NCI-H69 (cell line): ENCODE results near the gene PDP2.

Experiments
- DNase-seq: peaks from one replicate; lab custom pipeline; 2025; lab: John Stamatoyannopoulos, UW

Gene PDP2, protein sequence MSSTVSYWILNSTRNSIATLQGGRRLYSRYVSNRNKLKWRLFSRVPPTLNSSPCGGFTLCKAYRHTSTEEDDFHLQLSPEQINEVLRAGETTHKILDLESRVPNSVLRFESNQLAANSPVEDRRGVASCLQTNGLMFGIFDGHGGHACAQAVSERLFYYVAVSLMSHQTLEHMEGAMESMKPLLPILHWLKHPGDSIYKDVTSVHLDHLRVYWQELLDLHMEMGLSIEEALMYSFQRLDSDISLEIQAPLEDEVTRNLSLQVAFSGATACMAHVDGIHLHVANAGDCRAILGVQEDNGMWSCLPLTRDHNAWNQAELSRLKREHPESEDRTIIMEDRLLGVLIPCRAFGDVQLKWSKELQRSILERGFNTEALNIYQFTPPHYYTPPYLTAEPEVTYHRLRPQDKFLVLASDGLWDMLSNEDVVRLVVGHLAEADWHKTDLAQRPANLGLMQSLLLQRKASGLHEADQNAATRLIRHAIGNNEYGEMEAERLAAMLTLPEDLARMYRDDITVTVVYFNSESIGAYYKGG

DNA sequence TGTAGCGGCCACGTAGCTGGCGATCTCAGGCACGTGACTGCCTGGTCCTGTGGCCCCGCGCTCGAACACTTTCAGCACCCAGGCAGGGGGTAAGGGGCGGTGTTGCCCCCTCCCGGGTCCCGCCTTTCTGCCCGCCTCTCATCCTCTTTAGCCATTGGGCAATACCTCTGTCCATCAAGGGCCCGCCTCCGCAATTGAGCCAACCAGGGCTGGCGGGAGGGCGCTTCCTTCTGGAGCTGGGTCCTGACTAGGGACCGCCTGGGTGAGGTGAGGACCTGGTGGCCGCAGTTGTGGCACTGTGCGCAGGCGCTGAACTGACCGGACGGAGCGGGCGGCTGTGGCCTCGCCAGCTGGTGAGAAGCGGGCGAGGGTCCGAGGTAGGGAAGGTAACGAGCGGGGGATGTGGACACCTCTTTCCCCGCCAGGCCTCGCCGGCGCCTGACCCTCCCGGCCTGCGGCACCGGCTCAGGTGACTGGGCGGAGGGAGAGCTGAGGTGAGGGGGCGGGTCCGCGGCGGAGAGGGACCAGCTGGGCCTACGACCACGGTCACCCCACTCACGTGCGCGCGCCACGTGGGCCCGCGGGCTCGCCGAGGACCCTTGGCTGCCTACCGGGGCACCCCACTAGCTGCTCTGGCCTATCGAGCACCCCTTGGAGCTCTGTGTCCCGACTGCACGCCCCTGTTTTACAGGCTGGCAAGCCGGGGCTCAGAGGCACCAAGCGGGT lies at the start of gene PDP2:
PDP2 (plus strand) TSS at position 228 of the 726 bp plus-strand sequence. CDS start 3,770 bp downstream, outside the sequence.
- peak; percentile 95 for DNase-seq

DNA sequence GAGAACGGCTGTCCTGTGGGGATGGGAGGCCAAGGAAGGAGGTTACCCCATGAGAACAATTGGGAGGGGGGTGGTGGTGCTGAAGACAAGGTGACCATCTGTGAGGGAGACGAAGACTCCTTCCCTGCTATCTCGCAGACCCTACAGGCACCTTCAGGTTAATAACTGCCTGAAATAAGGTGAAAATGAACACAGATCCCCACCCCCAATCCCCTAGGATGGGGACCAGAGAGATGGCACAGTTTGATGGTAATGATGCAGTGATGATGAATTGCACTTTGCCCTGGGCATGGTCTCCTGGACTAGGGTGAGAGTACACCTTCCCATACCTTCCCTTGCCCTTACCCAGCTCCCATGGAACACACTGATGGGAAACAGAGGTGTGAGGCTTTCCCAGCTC lies 48.1 kb upstream of the PDP2 start:
- no peak for DNase-seq

DNA sequence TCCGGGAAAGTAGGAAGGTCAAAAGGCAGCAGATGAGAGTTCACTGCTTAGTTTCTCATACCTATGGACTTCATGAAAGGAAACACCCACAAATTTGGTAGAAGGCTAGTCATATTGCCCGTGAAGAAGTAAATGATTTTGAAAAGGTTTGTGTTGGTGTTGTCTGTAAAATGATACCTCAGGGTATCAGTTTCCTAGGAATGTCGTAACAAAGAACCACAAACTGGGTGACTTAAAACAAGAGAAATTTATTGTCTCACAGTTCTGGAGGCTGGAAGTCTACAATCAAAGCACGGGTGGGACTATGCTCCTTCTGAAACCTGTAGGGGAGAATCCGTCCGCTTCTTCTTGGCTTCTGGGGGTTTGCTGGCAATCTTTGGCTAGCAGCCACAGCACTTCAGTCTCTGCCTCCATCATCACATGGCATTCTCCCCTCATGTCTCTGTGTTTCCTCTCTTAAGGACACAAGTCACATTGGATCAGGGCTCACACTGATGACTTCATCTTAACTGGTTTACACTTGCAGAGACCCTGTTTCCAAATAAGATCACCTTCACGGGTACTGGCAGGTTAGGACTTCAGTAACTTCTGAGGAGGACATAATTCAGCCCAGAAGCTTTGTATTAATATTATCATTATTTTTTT lies 47.5 kb upstream of the PDP2 start:
- no peak for DNase-seq

DNA sequence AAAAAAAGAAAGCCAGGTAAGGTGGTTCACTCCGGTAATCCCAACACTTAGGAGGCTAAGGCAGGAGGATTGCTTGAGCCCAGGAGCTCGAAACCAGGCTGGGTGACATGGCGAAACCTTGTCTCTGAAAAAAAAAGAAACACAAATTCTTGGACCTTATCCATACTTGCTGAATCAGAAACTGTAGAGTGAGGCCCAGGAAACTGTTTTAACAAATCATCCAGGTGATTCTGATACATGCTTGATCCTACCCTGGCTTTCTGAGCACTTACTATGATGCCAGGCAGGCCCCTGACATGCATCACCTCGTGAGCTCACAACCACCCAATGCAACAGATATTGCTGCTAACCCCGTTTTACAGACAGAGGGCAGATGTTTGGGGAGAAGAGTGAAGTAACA lies 45.6 kb upstream of the PDP2 start:
- DNase-seq = no peak

DNA sequence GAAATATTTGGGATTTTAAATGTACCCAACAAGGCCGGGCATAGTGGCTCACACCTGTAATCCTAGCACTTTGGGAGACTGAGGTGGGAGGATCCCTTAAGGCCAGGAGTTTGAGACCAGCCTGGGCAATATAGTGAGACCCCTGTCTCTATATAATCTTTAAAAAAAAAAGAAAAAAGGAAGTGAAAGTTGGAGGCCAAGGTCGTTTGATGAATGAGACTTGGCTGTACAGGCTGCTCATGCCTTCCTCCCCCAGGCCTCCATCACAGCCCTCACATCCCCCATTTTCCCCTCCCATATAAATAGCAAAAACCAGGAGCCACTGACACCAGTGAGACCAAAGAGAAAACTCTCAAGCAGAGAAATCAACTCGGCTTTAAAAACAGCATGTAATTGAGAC lies 39.4 kb upstream of the PDP2 start:
- no peak for DNase-seq

DNA sequence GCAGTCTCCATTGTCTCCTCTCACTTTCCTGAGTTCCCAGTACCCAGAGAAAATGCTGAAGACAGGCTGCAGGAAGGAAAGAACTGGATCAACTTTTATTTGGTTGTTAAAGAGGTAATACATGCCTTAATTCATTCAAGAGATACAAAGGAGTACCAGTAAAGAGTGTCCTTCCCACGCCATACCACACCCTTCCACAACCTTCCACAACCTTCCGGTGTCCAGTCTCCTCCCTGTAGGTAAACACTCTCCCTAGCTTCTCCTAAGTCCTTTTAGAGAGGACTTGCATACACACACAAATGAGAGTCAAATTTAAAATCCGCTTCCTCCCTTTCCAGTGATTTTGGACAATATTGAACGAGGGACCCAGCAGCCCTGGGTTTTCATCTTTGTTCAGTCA lies 38.9 kb upstream of the PDP2 start:
- no peak for DNase-seq

DNA sequence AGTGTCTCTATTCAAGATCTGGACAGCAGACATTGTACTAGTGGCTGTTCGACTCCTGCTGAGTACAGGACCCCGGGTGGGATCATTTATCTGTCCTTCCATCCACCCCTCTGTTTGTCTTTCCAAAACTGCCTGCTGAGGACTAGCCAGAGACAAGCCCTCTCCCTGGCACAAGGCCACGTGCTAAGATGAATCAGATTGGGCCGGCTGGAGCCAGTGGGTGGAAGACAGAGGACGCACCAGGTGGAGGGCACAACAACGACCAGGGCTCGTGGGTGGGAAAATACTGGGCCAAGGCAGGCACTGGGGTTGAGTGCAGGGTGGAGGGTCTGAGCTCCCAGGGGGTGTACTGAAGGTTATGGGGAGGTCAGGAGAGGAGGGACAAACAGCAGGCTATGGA lies 37.5 kb upstream of the PDP2 start:
- peak; percentile 86 for DNase-seq

DNA sequence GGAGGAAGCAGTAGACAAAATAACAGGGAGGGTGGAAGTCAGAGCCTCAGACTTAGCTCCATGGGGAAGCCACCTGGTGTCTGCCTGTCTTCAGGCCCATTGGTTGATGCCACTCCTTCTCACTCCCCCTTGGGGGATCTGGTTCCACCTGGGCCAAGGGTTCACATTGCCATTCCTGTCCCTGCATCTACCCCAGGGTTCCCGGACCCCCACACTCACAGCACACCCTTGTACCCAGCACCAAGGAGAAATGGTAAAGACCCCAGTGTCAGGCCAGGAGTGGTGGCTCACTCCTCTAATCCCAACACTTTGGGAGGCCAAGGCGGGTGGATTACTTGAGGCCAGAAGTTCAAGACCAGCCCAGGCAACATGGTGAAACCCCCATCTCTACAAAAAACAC lies 37.1 kb upstream of the PDP2 start:
- DNase-seq = no peak

DNA sequence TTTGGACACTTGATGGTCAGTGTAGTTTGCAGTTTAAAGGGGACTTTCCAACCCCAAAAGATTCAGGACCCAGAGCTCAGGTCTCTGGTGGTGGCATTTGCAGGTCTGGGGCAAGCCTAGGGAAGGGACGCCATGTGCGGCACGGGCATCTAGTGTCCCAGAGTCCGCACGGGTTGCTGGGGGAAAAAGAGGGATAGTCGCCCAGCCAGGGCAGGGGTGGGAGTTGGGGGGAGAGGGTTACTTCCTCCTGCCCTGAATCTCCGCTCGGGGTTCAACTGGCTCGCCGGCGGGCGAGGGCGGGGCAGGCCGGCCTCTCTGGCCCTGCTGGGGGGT lies 36.3 kb upstream of the PDP2 start:
- DNase-seq = no peak

DNA sequence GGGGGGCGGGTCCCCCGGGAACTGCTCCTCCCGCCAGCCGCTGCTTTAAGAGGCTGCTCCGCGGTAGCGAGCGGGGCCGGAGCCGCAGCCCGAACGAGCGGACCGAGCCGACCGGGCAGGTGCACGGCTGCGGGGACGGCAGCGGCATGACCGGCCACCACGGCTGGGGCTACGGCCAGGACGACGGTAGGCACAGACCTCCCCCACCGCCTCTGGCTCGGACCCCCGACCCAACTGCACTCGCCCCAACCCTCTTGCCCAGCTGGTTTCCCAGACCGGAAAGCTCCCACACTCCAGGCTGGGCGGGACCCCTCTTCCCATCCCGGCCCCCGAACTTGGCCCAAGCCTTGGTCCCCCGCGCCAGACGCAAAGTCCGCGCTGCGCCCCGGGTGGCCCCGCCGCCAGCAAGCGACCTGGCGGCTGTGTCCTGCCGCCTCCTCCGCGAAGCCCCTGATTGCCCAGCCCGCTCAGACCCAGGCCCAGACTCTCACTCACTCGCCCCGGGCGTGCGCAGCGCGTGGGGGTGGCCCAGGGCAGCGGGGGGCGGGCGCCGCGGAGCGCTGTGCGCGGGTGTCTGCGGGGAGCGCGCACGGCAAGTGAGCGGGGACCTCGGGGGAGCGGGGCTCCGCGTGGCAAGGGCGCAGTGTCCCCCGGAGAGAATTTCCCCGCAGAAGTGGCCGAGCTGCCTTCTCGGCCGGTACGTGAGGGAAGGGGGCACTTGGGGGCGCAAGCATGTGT lies 35.8 kb upstream of the PDP2 start, which contains the start of gene CA7:
CA7 (plus strand) TSS at position 73 of the 738 bp plus-strand sequence; CDS start at position 147, 74 bp downstream.
- DNase-seq = peak; percentile 14

DNA sequence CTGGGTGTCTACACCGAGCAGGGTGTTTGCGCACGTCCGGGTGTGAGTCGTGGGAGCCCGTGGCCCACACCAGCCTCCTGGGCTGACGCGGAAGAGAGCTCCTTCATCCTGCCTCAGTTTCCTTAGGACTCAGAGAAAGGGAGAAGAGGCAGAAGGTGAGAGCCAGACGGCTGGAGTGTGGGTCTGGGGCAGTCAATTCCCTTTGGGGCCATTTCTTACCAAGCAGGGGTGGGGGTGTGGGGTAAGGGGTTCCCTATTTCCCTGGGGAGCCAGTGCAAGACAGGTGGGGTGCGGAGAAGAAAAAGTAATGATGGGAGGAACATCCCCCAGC lies 35.3 kb upstream of the PDP2 start:
- no peak for DNase-seq

DNA sequence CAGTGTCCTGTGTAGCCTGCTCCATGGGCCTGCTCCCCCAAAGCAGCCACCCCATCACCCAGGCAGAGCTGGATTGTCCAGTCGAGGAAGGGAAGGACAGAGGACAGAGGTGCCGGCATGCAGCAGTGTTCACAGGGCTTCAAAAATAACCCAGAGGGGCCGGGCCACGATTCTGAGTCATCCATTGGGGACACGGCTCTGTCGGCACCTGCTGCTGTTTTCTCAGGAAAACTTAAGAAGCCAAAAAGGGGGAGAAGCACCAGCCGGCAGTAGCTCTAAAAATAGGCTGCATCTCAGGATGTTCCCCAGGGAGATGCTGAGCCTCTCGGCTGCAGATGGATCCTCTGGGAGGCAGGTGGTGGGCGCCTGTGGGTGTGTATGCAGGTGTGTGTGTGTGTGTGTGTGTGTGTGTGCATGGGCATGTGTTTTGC lies 34.5 kb upstream of the PDP2 start:
- DNase-seq = peak; percentile 53

DNA sequence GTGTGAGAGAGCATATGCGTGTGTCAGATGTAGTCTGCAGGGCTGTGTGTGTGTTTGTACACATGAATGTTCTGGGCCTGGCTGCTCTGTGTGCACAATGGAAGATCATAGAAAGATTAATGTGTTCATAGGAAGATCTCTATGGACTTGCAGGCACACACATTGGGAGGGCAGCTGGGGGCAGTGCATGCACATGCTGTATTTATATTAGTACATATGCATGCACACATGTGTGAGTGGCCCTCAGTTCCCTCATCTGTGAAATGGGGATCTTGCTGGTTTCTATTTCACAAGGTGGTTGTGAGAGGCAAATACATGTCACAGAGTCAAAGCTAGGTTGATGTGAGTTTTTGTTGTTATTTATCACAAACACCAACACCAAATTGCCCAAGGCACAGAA lies 34.0 kb upstream of the PDP2 start:
- no peak for DNase-seq

DNA sequence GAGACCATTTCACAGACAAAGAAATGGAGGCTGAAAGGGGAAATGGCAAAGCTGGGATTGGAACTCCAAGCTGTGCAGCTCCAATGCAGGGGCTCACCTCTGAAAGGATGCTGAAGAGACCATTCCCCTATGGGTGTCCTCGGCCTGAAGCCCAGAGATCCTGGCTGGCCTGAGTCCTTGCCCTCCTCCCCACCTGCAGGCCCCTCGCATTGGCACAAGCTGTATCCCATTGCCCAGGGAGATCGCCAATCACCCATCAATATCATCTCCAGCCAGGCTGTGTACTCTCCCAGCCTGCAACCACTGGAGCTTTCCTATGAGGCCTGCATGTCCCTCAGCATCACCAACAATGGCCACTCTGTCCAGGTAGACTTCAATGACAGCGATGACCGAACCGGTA lies 33.5 kb upstream of the PDP2 start:
- no peak for DNase-seq

DNA sequence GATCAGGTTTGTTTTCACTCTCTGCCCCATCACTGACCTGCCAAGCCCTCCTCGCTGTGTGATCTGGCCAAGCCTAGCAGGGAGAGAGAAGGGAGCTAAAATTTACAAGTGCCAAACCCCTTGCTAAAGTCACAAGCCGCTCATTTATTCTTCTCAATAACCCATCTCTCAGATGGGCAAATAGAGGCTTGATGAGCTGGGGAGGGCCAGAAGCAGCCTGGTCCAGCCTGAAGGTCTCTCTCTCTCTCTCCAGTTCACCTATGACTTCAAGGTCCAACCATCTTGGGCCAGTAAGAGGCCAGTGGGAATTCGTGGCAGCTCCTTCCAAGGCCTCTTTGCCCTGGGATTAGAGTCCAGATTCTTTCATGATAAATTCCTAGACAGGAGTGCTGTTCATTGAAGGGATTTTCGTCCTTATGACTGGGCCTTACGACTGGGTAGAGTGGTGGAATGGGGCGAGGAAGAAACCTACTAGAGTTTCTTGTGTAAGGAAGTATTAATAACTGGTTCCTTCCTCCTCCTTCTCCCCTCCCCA lies 32.7 kb upstream of the PDP2 start:
- DNase-seq = no peak

DNA sequence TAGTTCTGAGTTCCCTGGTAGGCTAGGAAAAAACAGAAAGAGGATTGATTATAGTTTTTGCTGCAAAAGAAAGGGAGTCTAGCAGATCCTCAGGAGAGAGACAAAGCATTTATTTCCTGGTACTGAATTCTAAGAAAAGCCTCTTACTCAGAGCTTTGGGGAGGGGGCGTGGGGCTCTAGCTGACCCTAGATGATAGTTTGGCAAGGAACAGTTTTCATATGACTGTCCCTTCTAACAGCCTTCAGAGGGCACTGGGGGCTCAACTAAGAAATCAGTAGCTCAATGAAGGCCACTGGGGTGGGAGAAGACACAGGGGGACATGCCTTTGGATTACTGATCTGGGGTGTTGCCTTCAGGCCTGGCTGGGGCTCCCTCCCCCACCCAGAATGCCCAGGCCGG lies 32.1 kb upstream of the PDP2 start:
- no peak for DNase-seq

DNA sequence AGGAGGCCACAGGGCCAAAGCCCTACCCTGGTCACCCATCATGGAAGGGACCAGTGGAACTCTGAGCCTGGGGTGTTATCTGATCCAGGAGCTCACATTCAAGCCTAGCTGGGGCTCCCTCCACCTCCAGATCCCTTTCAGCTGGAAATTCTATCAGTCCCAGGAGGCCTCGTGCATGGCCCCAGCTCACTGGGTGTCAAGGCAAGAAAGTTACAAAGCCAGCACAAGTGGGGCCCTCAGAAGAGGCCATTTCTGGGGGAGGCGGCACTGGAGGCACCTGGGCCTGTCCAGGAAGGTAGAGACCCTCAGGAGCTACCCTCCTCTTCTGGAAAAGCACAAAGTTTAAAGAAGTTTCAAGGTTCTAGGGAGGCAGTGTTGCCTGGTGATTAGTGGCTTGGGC lies 31.3 kb upstream of the PDP2 start:
- no peak for DNase-seq

DNA sequence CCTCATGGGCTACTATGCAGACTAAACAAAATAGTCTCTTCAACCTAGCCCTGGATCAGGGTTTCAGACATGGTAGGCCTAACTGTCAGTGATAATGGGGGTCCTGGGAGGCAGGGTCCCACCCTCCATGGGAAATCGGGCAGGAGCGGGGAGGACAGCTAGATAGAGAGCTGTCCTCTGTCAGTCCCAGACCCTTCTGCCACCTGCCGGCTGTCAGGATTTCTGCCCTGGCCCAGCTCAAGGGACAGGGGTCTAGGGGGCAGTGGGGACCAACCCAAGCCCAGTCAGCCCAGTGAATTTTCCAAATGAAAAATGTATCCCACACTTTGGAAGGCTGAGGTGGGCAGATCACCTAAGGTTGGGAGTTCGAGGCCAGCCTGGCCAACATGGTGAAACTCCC lies 30.8 kb upstream of the PDP2 start:
- no peak for DNase-seq

DNA sequence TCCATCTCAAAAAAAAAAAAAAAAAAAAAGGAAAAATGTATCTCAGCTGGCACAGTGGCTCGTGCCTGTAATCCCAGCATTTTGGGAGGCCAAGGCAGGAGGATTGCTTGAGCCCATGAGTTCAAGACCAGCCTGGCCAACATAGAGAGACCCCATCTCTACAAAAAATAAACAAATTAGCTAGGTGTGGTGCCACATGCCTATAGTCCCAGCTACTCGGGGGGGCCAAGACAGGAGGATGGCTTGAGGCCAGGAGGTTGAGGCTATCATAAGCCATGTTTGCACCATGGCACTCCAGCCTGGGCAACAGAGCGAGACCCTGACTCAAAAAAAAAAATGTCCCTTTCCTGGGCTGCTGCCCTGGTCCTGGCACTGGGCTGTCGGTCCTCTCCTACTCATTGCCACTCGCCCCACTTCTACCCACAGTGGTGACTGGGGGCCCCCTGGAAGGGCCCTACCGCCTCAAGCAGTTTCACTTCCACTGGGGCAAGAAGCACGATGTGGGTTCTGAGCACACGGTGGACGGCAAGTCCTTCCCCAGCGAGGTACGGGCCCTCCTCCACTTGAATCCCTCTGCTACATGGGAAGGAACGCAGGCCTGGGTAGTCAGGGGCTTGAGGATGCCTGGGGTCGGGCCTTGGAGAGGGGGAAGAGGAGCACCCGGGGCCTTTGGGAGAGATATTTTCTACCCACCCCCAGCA lies 30.1 kb upstream of the PDP2 start:
- DNase-seq = no peak

DNA sequence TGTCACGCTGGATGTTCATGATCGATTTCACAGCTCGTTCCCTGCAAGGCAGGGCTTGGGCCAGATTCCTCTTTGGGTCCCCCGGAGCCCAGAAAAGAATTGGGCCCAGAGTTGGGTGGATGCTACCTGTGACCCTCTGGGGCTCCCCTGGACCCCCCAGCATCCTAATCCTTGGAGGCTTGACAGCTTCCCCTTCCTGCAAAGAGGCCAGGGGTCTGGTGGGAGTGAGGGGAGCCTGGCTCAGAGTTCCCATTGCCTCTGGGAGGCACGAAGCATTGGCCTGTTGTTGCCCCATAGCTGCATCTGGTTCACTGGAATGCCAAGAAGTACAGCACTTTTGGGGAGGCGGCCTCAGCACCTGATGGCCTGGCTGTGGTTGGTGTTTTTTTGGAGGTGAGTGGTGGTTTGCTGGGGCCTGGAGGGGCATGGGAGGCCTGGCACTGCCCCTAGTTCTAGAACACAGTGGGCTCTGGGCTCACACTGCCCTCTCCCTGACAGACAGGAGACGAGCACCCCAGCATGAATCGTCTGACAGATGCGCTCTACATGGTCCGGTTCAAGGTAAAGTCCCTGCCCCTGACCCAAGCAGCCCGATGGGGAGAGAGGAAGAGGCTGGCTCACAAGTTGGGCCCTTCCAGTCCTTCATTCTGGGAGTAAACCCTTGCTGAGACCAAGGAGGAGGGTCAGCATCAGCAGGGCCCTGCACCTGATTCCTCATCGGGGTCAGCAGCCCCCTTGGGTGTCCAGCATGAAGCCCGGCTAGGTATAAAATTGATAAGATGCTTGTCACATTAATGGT lies 28.9 kb upstream of the PDP2 start:
- no peak for DNase-seq
